ENCODE data around the gene ANKS1B.

ANKS1B gene

GRCh38 chr12:99133401-99133800 is 851.3 kb downstream of the ANKS1B start:
- H3K4me1 ChIP-seq (ENCODE audit: control extremely low read depth in 1 of 4, control insufficient read depth in 4 of 4, insufficient read depth in 4 of 4, low read length in 3 of 4): no peaks in the 10 kb centered on the region
- no peak overlapping the region for H3K27ac ChIP-seq (ENCODE audit: insufficient read depth in 1 of 2, low read depth in 1 of 2, low read length in 2 of 2, poor library complexity in 1 of 2, severe bottlenecking in 2 of 2)
- ChIA-PET CTCF (no interaction called here), POLR2A (no interaction called here)
- DNase-seq: no peak
- no peaks in the 10 kb centered on the region for H3K36me3 ChIP-seq (ENCODE audit: control insufficient read depth in 4 of 4, insufficient read depth in 4 of 4, low read length in 3 of 4)
- H3K27me3 ChIP-seq (replicated peaks in 2 of 5; ENCODE audit: control insufficient read depth in 4 of 5, insufficient read depth in 5 of 5, low read length in 4 of 5): no peaks in the 10 kb centered on the region
- H3K9me3 ChIP-seq (ENCODE audit: control extremely low read depth in 1 of 5, control insufficient read depth in 4 of 5, insufficient read depth in 2 of 5, low read depth in 1 of 5, low read length in 4 of 5): no peaks in the 10 kb centered on the region
- H3K4me3 ChIP-seq (ENCODE audit: control insufficient read depth in 1 of 7, extremely low read depth in 1 of 7, insufficient read depth in 4 of 7, low read depth in 2 of 7, low read length in 6 of 7): no peak overlapping the region
- 92% methylated on average over 2 of the region's 2 CpGs for WGBS (ENCODE audit: insufficient coverage)

- DNase-seq: no peak
- H3K4me3 ChIP-seq (ENCODE audit: control insufficient read depth in 1 of 7, extremely low read depth in 1 of 7, insufficient read depth in 4 of 7, low read depth in 2 of 7, low read length in 6 of 7): no peak overlapping the region
- no peak overlapping the region for H3K27ac ChIP-seq (ENCODE audit: insufficient read depth in 1 of 2, low read depth in 1 of 2, low read length in 2 of 2, poor library complexity in 1 of 2, severe bottlenecking in 2 of 2)
- H3K27me3 ChIP-seq (replicated peaks in 2 of 5; ENCODE audit: control insufficient read depth in 4 of 5, insufficient read depth in 5 of 5, low read length in 4 of 5): no peaks in the 10 kb centered on the region
- ChIA-PET POLR2A (no interaction called here), CTCF (no interaction called here)
- WGBS (ENCODE audit: insufficient coverage): 30% methylated on average over 6 of the region's 7 CpGs
- no peaks in the 10 kb centered on the region for H3K9me3 ChIP-seq (ENCODE audit: control extremely low read depth in 1 of 5, control insufficient read depth in 4 of 5, insufficient read depth in 2 of 5, low read depth in 1 of 5, low read length in 4 of 5)
- no peaks in the 10 kb centered on the region for H3K4me1 ChIP-seq (ENCODE audit: control extremely low read depth in 1 of 4, control insufficient read depth in 4 of 4, insufficient read depth in 4 of 4, low read length in 3 of 4)
- H3K36me3 ChIP-seq (ENCODE audit: control insufficient read depth in 4 of 4, insufficient read depth in 4 of 4, low read length in 3 of 4): no peaks in the 10 kb centered on the region
These were observed 853.0 kb downstream of the ANKS1B start for GRCh38 chr12:99131751-99132199.

GRCh38 chr12:99130808-99131553 is 853.8 kb downstream of the ANKS1B start:
- no peaks in the 10 kb centered on the region for H3K27me3 ChIP-seq (replicated peaks in 2 of 5; ENCODE audit: control insufficient read depth in 4 of 5, insufficient read depth in 5 of 5, low read length in 4 of 5)
- DNase-seq: no peak
- no peaks in the 10 kb centered on the region for H3K36me3 ChIP-seq (ENCODE audit: control insufficient read depth in 4 of 4, insufficient read depth in 4 of 4, low read length in 3 of 4)
- ChIA-PET POLR2A (no interaction called here), CTCF (no interaction called here)
- no peaks in the 10 kb centered on the region for H3K4me1 ChIP-seq (ENCODE audit: control extremely low read depth in 1 of 4, control insufficient read depth in 4 of 4, insufficient read depth in 4 of 4, low read length in 3 of 4)
- no peaks in the 10 kb centered on the region for H3K9me3 ChIP-seq (ENCODE audit: control extremely low read depth in 1 of 5, control insufficient read depth in 4 of 5, insufficient read depth in 2 of 5, low read depth in 1 of 5, low read length in 4 of 5)
- 90% methylated on average over 2 of the region's 3 CpGs for WGBS (ENCODE audit: insufficient coverage)
- no peak overlapping the region for H3K27ac ChIP-seq (ENCODE audit: insufficient read depth in 1 of 2, low read depth in 1 of 2, low read length in 2 of 2, poor library complexity in 1 of 2, severe bottlenecking in 2 of 2)
- H3K4me3 ChIP-seq (ENCODE audit: control insufficient read depth in 1 of 7, extremely low read depth in 1 of 7, insufficient read depth in 4 of 7, low read depth in 2 of 7, low read length in 6 of 7): no peak overlapping the region

- Histone ChIP-seq H3K4me1 (ENCODE audit: control extremely low read depth in 1 of 4, control insufficient read depth in 4 of 4, insufficient read depth in 4 of 4, low read length in 3 of 4) (no peaks in the 10 kb centered on the region), H3K27me3 (replicated peaks in 2 of 5; ENCODE audit: control insufficient read depth in 4 of 5, insufficient read depth in 5 of 5, low read length in 4 of 5) (no peaks in the 10 kb centered on the region), H3K9me3 (ENCODE audit: control extremely low read depth in 1 of 5, control insufficient read depth in 4 of 5, insufficient read depth in 2 of 5, low read depth in 1 of 5, low read length in 4 of 5) (no peaks in the 10 kb centered on the region), H3K36me3 (ENCODE audit: control insufficient read depth in 4 of 4, insufficient read depth in 4 of 4, low read length in 3 of 4) (no peaks in the 10 kb centered on the region), H3K4me3 (ENCODE audit: control insufficient read depth in 1 of 7, extremely low read depth in 1 of 7, insufficient read depth in 4 of 7, low read depth in 2 of 7, low read length in 6 of 7) (no peak overlapping the region), H3K27ac (ENCODE audit: insufficient read depth in 1 of 2, low read depth in 1 of 2, low read length in 2 of 2, poor library complexity in 1 of 2, severe bottlenecking in 2 of 2) (no peak overlapping the region)
- CTCF ChIA-PET: no interaction called here
- WGBS (ENCODE audit: insufficient coverage): 0% methylated on average over 1 of the region's 1 CpG
- POLR2A ChIA-PET: no interaction called here
- no peak for DNase-seq
These were observed 856.4 kb downstream of the ANKS1B start for GRCh38 chr12:99128246-99128802.

- WGBS (ENCODE audit: insufficient coverage): 43% methylated on average over 2 of the region's 2 CpGs
- POLR2A ChIA-PET: no interaction called here
These were observed 861.8 kb downstream of the ANKS1B start for GRCh38 chr12:99122959-99123358.

GRCh38 chr12:99122496-99122895 is 862.2 kb downstream of the ANKS1B start:
- no peak overlapping the region for H3K4me3 ChIP-seq (ENCODE audit: control insufficient read depth in 1 of 7, extremely low read depth in 1 of 7, insufficient read depth in 4 of 7, low read depth in 2 of 7, low read length in 6 of 7)
- CTCF ChIA-PET: no interaction called here
- no peak for DNase-seq
- H3K27ac ChIP-seq (ENCODE audit: insufficient read depth in 1 of 2, low read depth in 1 of 2, low read length in 2 of 2, poor library complexity in 1 of 2, severe bottlenecking in 2 of 2): no peak overlapping the region
- H3K9me3 ChIP-seq (ENCODE audit: control extremely low read depth in 1 of 5, control insufficient read depth in 4 of 5, insufficient read depth in 2 of 5, low read depth in 1 of 5, low read length in 4 of 5): no peaks in the 10 kb centered on the region
- no peaks in the 10 kb centered on the region for H3K4me1 ChIP-seq (ENCODE audit: control extremely low read depth in 1 of 4, control insufficient read depth in 4 of 4, insufficient read depth in 4 of 4, low read length in 3 of 4)
- POLR2A ChIA-PET: no interaction called here
- no peaks in the 10 kb centered on the region for H3K27me3 ChIP-seq (replicated peaks in 2 of 5; ENCODE audit: control insufficient read depth in 4 of 5, insufficient read depth in 5 of 5, low read length in 4 of 5)
- no peaks in the 10 kb centered on the region for H3K36me3 ChIP-seq (ENCODE audit: control insufficient read depth in 4 of 4, insufficient read depth in 4 of 4, low read length in 3 of 4)
- WGBS (ENCODE audit: insufficient coverage): 100% methylated on average over 1 of the region's 3 CpGs

More at GRCh38 chr12:99122959-99123358, 861.8 kb downstream of the ANKS1B start:
- DNase-seq: no peak
- H3K36me3 ChIP-seq (ENCODE audit: control insufficient read depth in 4 of 4, insufficient read depth in 4 of 4, low read length in 3 of 4): no peaks in the 10 kb centered on the region
- H3K27me3 ChIP-seq (replicated peaks in 2 of 5; ENCODE audit: control insufficient read depth in 4 of 5, insufficient read depth in 5 of 5, low read length in 4 of 5): no peaks in the 10 kb centered on the region
- H3K9me3 ChIP-seq (ENCODE audit: control extremely low read depth in 1 of 5, control insufficient read depth in 4 of 5, insufficient read depth in 2 of 5, low read depth in 1 of 5, low read length in 4 of 5): no peaks in the 10 kb centered on the region
- no peaks in the 10 kb centered on the region for H3K4me1 ChIP-seq (ENCODE audit: control extremely low read depth in 1 of 4, control insufficient read depth in 4 of 4, insufficient read depth in 4 of 4, low read length in 3 of 4)
- no peak overlapping the region for H3K27ac ChIP-seq (ENCODE audit: insufficient read depth in 1 of 2, low read depth in 1 of 2, low read length in 2 of 2, poor library complexity in 1 of 2, severe bottlenecking in 2 of 2)
- H3K4me3 ChIP-seq (ENCODE audit: control insufficient read depth in 1 of 7, extremely low read depth in 1 of 7, insufficient read depth in 4 of 7, low read depth in 2 of 7, low read length in 6 of 7): no peak overlapping the region
- CTCF ChIA-PET: no interaction called here

GRCh38 chr12:99121546-99121945 is 863.2 kb downstream of the ANKS1B start:
- Histone ChIP-seq H3K4me3 (ENCODE audit: control insufficient read depth in 1 of 7, extremely low read depth in 1 of 7, insufficient read depth in 4 of 7, low read depth in 2 of 7, low read length in 6 of 7) (no peak overlapping the region), H3K36me3 (ENCODE audit: control insufficient read depth in 4 of 4, insufficient read depth in 4 of 4, low read length in 3 of 4) (no peaks in the 10 kb centered on the region), H3K27me3 (replicated peaks in 2 of 5; ENCODE audit: control insufficient read depth in 4 of 5, insufficient read depth in 5 of 5, low read length in 4 of 5) (no peaks in the 10 kb centered on the region), H3K27ac (ENCODE audit: insufficient read depth in 1 of 2, low read depth in 1 of 2, low read length in 2 of 2, poor library complexity in 1 of 2, severe bottlenecking in 2 of 2) (no peak overlapping the region), H3K9me3 (ENCODE audit: control extremely low read depth in 1 of 5, control insufficient read depth in 4 of 5, insufficient read depth in 2 of 5, low read depth in 1 of 5, low read length in 4 of 5) (no peaks in the 10 kb centered on the region), H3K4me1 (ENCODE audit: control extremely low read depth in 1 of 4, control insufficient read depth in 4 of 4, insufficient read depth in 4 of 4, low read length in 3 of 4) (no peaks in the 10 kb centered on the region)
- DNase-seq: no peak
- POLR2A ChIA-PET: no interaction called here
- 97% methylated on average over 3 of the region's 4 CpGs for WGBS (ENCODE audit: insufficient coverage)
- CTCF ChIA-PET: no interaction called here
